GF-D8 (cell line): ENCODE data around the gene ASB8.
"Not testable (repeated sequence)": the region's sequence is repeated elsewhere in the genome, so short reads cannot be mapped to it uniquely, and the experiment has no call there.

Experiments used
- DNase-seq: peaks from one replicate; lab custom pipeline; 2025; lab: John Stamatoyannopoulos, UW

The ASB8 gene

GRCh38 chr12:48142818-48143674 lies 14.3 kb downstream of the ASB8 start:
- DNase-seq, result no peak

- DNase-seq, result no peak
These were observed 22.3 kb downstream of the ASB8 start for GRCh38 chr12:48135027-48135426.

DNA sequence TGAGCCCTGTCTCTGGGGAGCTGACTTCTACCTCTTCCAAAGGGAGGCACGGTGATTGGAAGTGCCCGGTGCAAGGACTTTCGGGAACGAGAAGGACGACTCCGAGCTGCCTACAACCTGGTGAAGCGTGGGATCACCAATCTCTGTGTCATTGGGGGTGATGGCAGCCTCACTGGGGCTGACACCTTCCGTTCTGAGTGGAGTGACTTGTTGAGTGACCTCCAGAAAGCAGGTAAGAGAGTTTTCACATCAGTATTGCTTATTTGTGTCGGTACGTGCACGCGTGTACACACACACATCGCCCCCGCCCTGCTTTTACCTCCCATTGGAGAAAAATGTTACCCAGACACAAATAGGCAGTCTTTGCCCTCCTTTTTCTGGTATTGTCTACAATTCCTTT lies 24.5 kb downstream of the ASB8 start:
- no peak for DNase-seq

DNA sequence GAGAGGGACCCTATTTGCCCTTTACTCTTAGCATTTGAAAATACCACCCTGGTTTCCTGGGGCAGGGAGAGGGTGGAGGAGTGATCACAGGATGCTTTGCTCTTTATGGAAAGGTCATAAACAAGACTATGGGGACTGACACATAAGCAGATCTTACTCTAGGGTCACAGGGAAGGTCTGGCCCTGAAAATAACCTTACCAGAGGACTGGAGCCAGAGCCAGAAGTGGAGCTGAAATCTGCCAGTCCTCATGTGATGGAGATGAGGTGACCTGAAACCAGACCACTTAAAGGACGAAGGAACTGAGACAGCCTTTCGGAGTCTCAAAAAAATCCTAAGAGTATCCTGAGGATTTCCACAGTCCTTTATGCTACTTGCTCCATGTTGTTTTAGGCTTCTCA lies 25.8 kb downstream of the ASB8 start:
- no peak for DNase-seq

- DNase-seq, result no peak
These were observed 27.9 kb downstream of the ASB8 start for GRCh38 chr12:48129376-48129775.

- no peak for DNase-seq
These were observed 28.5 kb downstream of the ASB8 start for GRCh38 chr12:48128800-48129199.

DNA sequence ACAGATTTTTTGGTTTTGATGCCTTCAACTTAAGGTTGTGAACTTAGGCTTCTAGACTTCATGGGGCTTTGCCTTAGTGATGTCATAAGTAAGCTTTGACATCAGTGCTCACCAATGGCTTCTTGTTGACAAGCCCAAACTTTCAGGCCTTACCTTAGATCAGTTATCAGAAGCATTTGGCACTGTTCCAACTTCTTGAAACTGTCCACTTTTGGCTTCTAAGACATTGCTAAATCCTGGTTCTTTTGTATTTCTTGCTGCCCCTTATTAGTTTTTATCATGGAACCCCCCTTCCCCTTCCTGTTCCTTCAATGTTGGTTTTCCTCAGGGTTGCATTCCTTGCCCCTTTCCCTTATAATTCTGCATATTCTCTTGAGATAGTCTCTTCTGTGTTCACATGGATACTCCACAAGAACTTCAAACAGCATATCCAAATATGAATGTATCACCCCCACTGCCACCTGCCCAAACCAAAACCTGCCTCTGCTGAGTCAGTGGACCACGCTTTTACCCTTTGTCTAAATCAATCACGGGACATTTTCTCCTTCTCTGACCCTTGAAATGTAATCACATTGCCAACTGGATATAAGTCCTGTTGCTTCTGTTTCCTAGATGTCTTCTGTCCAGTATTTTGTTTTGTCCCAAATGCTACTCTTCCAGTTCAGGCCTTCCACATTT lies 30.2 kb downstream of the ASB8 start:
- DNase-seq, result no peak

- DNase-seq, result no peak
These were observed 31.3 kb downstream of the ASB8 start for GRCh38 chr12:48125985-48126384.

- not testable (repeated sequence) for DNase-seq
These were observed 31.8 kb downstream of the ASB8 start for GRCh38 chr12:48125542-48125941.

GRCh38 chr12:48123169-48123568 lies 34.1 kb downstream of the ASB8 start:
- DNase-seq, result no peak

GRCh38 chr12:48122065-48122834 lies 35.1 kb downstream of the ASB8 start:
- DNase-seq, result no peak

DNA sequence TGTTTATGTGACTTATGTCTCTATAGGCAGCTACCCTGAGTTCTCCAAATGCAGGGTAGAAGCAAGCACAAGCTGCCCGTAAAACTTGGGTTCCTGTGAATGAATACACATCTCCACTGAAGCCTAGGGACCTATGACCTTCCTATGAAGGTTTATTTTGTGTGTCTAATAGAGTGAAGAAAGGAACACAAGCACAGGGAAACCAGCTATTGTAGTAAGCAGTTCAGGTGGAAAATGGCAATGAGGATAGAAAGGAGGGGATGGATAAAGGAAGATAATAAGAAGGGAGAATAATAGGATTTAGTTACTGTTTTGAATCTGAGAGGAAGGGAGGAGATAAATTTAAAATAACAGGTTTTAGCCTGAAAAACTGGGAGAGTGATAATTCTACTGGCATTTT lies 35.8 kb downstream of the ASB8 start:
- no peak for DNase-seq

DNA sequence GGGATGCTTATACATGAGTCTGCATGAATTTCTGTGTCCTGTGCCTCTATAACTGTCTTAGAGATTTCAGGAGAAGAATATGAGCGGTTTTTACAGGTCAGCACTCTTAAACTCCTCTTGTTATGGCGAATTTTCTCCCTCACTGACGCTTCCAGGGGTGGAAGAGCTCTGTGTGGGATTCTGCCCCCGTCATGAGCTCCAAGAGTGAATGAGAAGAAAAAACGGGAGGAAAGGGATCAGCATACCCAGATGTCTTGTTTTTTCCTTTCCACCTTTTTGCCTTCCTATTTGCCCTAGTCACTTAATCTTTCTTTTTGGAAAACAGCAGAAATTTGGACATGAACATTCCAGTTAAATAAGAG lies 37.5 kb downstream of the ASB8 start:
- DNase-seq, result no peak

- DNase-seq, result peak; percentile 35
These were observed 38.1 kb downstream of the ASB8 start, which contains the start of gene PFKM for GRCh38 chr12:48119078-48119833. Gene PFKM, plus strand, starts transcription at chr12:48119364. Its CDS starts 3,411 bp downstream, at chr12:48122775.

DNA sequence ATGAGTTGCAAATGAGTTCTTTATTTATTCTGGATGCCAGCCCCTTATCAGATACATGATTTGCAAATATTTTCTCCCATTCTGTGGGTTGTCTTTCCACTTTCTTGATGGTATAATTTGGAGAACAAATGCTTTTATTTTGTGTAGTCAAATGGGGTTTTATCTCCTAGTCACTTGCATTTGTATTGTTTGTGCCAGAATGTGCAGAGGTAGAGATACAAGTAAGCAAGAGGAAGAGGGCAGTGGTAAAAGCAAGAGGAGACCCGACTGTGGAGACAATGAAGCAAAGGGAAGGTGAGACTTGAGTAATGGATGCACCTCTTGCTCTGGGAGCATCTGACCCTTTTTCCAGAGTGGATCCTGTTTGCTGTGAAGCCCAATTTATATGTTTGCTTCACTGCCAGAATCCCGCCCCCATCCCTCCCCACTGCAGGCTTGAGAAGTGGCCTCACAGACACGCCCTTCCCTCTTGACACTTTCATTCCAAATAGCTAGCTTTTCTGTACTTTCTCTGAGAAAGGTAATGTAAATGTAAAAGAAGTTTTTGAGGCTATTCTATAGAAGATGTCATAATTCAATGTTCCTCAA lies 38.9 kb downstream of the ASB8 start:
- DNase-seq, result no peak

DNA sequence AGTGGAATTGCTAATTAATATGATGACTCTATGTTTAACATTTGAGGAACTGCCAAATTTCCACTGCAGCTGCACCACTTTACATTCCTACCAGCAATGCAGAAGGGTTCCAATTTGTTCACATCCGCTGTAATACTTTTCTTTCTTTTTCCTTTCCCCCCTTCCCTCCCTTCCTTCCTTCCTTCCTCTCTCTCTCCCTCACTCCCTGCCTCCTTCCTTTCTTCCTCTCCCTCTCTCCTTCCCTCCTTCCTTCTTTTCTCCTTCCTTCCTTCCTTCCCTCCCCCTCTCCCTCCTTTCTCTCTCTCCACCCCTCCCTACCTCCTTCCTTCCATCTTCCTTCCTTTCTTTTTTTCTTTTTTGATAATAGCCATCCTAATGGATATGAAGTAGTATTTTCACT lies 41.4 kb downstream of the ASB8 start:
- no peak for DNase-seq

- not testable (repeated sequence) for DNase-seq
These were observed 46.0 kb downstream of the ASB8 start for GRCh38 chr12:48111312-48111693.

- no peak for DNase-seq
These were observed 46.5 kb downstream of the ASB8 start for GRCh38 chr12:48110691-48111311.

- DNase-seq, result no peak
These were observed 47.9 kb downstream of the ASB8 start for GRCh38 chr12:48109424-48109823.

DNA sequence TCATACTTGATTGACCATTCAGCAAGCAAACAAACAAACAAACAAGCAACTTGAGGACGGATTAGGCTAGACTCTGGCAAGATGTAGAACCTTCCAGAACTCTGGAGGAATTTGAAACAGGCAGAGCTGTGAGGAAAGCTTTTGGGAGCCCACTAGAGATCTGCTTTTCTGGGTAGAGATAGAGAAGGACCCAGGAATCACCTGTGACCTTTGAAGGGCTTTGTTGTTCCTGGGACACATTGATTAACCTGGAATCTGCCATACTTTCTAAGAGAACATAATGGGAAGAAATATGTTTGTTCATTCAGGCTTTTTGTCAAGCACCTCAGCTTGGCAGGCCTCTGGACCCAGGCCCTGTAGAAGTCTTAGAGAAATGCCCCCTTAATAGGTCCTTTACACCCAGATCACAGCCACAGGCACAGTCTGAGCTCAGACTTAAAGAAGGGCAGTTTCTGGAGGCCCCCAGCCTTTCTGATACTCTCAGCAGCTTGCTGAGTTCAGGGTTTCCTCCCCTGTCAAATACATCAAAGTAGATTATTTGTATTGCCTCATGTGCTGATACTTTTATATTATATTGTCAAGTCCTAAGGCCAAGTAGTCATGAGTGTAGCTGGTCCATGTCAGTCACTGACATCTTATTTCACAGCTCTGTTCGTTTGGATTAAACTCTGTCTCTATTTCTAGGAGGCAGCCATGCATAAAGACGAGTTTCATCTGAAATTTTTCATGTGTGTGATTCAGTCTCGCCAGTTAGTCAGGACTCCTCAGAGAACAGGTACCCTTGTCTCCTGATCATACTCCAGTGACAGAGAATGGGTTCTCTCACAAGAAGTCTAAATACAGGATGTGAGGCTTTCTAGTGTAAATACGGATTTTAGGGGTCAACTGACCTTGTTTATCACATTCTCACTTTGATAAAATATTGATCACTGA lies 50.4 kb downstream of the ASB8 start:
- DNase-seq, result no peak
